ENCODE measurements around the gene EYS.
"Not testable (repeated sequence)": the region's sequence is repeated elsewhere in the genome, so short reads cannot be mapped to it uniquely, and the experiment has no call there.

EYS gene

GRCh38 chr6:64083261-64083660, 1623.8 kb downstream of the EYS start:
- no peak for DNase-seq (ENCODE audit: low read depth in 2 of 2, low spot score in 1 of 2)

DNA sequence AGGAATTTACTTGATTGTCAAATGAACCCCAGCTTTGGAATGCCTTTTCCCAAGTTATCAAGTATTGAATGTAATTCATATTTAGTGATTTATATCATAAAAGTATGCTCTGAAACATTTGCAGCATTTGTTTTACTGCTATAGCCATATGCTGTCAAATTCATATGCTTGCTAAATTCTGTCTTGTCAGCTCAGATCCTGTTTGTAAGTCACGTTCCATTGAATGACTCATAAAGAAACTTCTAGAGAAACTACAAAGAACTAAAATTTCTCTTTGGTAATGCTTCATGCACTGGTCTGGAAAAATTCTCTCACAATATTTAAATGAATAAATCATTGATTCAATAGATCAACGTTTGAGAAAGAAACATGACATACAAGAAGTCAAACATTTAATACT, 1625.6 kb downstream of the EYS start:
- DNase-seq (ENCODE audit: low read depth in 2 of 2, low spot score in 1 of 2): no peak

- no peak for DNase-seq (ENCODE audit: low read depth in 2 of 2, low spot score in 1 of 2)
Measured at GRCh38 chr6:64074981-64075380, 1632.0 kb downstream of the EYS start.

GRCh38 chr6:64072686-64073085, 1634.3 kb downstream of the EYS start:
- DNase-seq (ENCODE audit: low read depth in 2 of 2, low spot score in 1 of 2): no peak

DNA sequence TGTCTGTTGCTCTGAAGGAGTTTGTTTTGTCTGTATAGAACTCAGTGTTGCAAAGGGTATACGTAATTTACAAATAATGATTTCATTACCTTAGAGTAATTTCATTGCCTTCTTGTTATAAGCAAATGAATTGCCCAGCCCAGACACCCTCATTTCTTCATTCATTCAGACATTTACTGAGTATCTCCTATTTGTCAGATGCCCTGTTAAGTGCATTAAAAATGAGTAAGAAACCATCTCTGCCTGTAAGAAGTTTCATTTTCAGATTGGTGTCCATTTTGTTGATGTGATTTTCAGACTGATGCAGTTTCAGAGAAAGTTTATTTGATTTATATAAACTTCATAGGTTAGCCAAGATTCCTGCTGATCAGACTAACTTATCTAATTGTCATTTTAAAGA, 1642.1 kb downstream of the EYS start:
- no peak for DNase-seq (ENCODE audit: low read depth in 2 of 2, low spot score in 1 of 2)

GRCh38 chr6:64062960-64063683, 1643.9 kb downstream of the EYS start:
- no peak for DNase-seq (ENCODE audit: low read depth in 2 of 2, low spot score in 1 of 2)

- no peak for DNase-seq (ENCODE audit: low read depth in 2 of 2, low spot score in 1 of 2)
Measured at GRCh38 chr6:64054861-64055260, 1652.2 kb downstream of the EYS start.

DNA sequence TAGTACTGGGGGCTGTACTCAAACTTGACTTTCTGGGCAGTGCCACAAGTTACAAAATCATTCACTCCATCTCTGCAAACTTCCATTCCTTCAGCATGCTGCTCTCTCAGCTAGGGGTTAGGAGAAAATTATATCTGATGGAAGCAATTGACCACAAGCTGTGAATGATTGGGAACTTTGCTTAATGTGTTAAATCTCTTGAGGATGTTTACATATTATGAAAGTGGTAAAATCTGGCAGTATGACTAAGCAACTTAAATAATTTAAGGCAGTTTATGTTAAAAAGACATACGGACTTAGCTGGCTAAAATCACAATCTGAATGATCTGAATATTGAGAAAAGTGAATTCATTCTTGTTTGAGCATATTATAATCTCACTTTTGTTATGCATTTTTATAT, 1656.4 kb downstream of the EYS start:
- no peak for DNase-seq (ENCODE audit: low read depth in 2 of 2, low spot score in 1 of 2)

DNA sequence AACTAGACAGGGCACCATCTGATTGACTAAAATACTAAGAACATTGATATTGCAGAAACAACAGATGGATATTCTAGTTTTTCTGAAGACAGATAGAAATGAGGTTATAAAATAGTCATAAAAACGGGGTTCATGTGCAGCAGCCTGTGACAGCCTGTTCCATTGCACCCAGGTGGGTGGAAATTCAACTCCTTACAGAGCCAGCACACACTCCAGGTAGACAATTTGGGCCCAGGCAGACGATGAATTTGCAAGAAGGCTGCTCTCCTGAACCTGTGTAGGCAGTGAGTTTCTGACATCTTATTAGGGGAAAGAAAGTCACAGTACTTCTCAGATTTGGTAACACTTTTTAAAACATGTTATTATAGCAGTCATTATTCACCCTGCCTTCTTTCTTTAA, 1657.3 kb downstream of the EYS start:
- DNase-seq (ENCODE audit: low read depth in 2 of 2, low spot score in 1 of 2): no peak

DNA sequence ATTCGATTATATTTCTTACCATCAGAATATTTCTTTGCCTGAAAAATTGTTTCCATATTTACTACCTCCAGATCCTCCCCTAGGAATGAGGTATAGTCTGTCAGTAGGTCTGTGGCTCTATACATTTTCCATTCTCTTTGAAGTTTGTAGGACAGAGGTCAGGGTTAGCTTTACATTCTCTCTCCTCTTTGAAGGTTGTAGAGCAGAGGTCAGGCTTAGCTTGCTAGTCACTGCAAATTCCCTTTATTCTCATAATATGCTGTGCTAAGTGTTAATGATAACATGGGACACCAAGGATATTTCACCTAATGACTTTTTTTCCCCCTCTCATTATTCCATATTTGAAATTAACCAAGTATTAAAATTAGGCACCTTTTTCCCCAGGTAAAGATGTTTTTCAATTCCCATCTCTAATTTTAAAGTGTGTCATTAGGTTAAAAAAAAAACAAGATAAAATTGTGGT, 1660.2 kb downstream of the EYS start:
- DNase-seq (ENCODE audit: low read depth in 2 of 2, low spot score in 1 of 2): no peak

DNA sequence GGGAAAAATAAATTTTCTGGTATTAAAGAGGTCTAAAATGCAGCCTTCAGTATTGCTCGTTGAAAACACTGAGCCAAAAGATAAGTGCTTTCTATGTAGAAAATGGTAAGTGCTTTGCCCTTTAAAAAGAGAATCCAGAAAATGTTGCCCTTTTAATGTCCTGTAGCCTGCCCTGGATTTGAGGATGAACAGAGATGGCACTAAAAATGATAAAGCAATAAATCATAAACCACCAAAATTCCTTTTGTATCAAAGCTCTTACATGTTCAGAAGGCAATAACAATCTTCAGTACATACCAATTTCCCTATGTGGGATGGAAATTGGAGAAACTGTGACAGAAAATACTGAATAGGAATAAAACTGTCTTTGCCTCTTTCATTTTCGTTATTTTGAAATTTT, 1665.7 kb downstream of the EYS start:
- no peak for DNase-seq (ENCODE audit: low read depth in 2 of 2, low spot score in 1 of 2)

DNA sequence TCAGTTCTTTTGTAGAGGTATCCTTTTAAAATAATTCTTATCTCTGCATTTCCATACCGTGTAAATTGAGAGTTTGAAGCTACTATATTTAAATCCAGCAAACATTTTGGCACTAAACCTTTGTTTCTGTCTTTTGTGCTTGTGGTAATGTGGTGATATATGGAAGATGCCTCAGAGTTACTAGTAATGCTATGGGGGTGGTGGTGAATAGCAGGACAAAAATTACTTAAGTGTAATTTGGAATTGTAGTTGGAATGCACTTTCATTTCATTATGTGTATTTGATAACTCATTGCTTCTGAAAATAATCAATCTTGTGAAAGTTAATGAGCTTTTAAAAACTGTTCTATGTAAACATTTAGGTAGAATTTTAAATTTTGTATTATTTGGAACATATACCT, 1666.9 kb downstream of the EYS start:
- DNase-seq (ENCODE audit: low read depth in 2 of 2, low spot score in 1 of 2): no peak

GRCh38 chr6:64037427-64037826, 1669.6 kb downstream of the EYS start:
- no peak for DNase-seq (ENCODE audit: low read depth in 2 of 2, low spot score in 1 of 2)

DNA sequence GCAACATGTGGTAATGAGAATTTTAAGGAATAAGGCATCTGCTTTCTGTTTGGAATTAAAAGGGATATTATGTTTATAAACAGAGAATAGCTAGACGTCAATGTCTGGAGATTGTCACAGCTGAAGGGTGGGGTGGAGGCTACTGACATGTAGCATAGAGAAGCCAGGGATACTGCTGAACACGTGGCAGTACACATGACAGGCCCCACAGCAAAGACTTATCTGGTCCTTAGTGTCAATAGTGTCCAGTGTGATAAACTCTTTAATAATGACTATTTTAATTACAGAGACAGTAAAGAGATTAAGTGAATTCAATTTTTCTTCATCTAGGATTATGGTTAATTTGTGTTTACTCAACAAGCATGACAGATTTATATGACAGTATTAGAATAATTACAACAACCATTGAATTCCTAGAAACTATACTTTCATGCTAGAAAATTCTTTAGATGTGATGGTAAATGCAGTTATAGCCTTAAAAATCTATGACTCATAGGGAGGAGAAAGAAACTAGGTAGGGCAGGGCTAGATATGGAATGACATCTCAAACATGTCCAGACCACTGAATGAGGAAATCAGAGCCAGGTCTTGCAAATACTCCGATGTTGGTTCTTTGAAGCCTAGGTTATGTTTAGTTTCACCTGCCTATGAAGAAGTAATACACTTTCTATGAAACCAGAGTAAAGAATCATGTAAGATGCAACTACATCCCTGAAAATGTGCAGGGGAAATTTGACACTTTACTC, 1671.9 kb downstream of the EYS start:
- DNase-seq (ENCODE audit: low read depth in 2 of 2, low spot score in 1 of 2): no peak

DNA sequence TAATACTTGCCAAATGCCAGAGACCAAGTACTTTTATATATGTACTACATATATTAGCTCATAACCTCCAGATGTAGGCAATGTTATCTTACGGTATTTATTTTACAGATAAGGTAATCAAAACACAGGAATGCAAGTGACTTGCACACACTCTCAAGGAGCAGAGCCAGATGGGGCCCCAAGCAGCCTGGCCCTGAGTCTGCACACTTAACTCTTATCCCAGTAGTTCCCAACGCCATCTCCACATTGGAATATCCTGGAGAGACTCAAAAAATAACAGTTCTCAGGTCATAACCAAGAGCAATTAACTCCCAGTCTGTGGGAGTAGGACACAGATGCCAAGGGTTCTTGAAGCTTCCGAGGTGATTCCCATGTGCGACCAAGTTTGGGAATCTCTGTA, 1672.7 kb downstream of the EYS start:
- no peak for DNase-seq (ENCODE audit: low read depth in 2 of 2, low spot score in 1 of 2)

DNA sequence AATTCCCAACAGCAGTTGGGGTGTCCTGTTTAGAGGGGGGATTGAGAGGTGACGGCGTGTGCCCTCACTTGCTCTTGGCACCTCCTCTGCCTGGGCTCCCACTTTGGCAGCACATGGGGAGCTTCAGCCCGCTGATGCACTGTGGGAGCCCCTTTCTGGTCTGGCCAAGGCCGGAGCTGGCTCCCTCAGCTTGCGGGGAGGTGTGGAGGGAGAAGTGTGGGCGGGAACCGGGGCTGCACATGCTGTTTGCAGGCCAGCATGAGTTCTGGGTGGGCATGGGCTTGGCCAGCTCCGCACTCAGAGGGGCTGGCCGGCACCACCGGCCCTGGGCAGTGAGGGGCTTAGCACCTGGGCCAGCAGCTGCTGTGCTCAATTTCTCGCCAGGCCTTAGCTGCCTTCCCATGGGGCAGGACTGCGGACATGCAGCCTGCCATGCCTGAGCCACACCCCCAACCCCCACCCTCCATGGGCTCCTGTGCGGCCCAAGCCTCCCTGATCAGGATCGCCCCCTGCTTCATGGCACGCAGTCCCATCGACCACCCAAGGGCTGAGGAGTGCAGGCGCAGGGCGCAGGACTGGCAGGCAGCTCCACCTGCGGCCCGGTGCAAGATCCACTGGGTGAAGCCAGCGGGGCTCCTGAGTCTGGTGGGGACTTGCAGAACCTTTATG, 1675.9 kb downstream of the EYS start:
- not testable (repeated sequence) for DNase-seq (ENCODE audit: low read depth in 2 of 2, low spot score in 1 of 2)

GRCh38 chr6:64023693-64024092, 1683.3 kb downstream of the EYS start:
- no peak for DNase-seq (ENCODE audit: low read depth in 2 of 2, low spot score in 1 of 2)

DNA sequence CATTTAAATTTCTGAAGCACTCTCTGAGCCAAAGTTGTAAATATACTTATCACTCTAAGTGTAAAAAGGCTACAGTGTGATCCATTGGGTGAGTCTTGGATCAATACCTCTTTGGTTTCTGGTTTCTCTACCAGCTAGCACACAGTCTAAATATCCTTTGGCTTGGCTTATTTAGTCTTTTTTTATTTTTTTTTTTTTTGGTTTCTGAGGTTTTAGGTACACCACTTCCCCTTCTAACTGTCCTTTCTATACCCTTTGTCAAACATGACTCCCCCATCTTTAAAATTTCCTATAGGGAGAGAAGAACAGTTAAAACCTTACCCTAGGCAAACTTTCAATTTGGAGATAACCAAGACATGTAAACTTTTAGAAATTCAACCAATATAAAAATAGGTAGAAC, 1692.4 kb downstream of the EYS start:
- no peak for DNase-seq (ENCODE audit: low read depth in 2 of 2, low spot score in 1 of 2)

DNA sequence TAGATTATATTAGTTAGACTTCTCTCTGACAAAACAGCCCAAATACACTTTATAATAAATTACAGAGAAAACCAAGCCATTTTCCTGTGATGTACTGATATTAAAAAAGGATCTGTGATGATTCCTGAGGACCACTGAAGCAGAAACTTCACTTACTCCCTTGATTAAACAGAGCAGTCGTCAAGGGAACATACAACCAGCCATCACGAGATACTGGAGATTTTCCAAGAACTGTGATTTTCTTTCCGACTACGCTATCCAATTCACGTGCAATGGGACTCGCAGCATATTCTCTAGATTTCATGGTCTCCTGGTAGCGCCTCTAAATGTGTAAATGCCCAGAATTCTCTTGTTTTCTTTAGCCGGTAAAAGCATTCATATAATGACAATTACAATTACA, 1694.0 kb downstream of the EYS start:
- no peak for DNase-seq (ENCODE audit: low read depth in 2 of 2, low spot score in 1 of 2)

DNA sequence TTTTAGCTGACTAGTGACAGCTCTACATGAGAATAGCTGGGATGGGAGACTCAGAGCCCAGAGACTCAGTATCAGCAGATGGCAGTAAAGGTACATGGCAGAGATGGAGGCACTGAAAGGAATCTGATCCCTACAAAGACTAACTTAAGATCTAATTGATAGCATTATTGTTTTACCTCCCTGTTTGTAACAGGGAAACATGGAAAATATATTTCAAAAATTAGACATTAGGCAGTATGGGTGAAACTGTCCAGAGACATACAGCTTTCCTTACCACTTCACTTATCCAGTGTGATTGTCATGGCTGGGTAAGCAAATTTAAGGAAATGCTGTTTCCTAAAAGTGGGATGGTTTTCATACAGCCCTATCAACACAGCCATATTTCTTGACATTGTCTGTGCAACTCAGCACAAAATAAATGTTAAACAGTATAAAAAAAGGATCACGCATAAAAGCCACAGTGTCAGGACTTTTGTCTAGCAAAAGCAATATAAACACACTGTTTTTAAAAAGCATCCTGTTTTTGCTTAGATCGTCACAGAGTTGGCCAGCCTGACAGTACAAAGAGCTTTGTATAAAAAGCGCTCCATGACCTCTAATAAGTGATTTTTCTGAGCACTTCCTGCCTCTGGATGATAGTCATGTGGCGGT, 1694.5 kb downstream of the EYS start:
- DNase-seq (ENCODE audit: low read depth in 2 of 2, low spot score in 1 of 2): no peak

- DNase-seq (ENCODE audit: low read depth in 2 of 2, low spot score in 1 of 2): no peak
Measured at GRCh38 chr6:64010666-64011065, 1696.4 kb downstream of the EYS start.

DNA sequence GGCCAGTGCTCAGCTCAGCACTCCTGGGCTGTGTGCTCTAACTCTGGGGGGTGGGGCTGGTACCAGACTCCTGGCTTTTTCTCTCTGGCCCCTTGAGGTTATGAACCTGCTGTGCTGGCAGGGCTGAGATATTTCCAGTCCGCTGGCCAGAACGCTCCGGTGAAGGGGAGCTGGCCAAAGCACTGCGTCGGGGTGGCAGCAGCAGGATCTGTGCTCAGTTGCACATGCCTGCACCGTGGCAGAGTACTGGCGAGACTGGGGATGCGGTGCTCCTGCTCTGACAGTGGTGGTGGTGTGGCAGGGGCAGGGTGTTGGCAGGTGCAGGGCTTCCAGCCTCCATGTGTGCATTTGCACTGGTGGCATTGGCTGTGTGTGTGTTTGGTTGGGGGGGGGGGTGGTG, 1697.0 kb downstream of the EYS start:
- DNase-seq (ENCODE audit: low read depth in 2 of 2, low spot score in 1 of 2): no peak

Data from stimulated activated CD8-positive, alpha-beta memory T cell treated with anti-CD3 and anti-CD28 coated beads, Interleukin-4, amount 100 ng/mL, for 4 hours (primary cell).